Neural cell (in vitro differentiated cells): Measurements from ENCODE around the gene LIPC. TPM values are rescaled to one million over a fixed set of nuclear protein-coding genes. Genes with fewer than 3 reads are reported as not detected.

Experiments used
- H2AFZ ChIP-seq: fragments of 200-600, 300-800 bp; sonication (generic), shearing (Covaris generic); 2 replicates; pipeline ENCODE4 v1.6.0; 2014; ENCODE audit warnings: low read depth, mild to moderate bottlenecking, antibody characterized with exemption, low read length, moderate library complexity
- H3F3A ChIP-seq: fragments of 200-600 bp; shearing (Covaris generic); 2 replicates; pipeline ENCODE4 v1.6.1; 2016; ENCODE audit warnings: mild to moderate bottlenecking, moderate library complexity, mixed read lengths, antibody characterized with exemption, low read length; ENCODE audit not compliant: insufficient read depth, poor library complexity, severe bottlenecking
- H3K27ac ChIP-seq: fragments of 200-600, 300-800 bp; sonication (generic), shearing (Covaris generic); 2 replicates; pipeline ENCODE4 v1.5.1; 2014; ENCODE audit warnings: mild to moderate bottlenecking, low read length, moderate library complexity
- H3K27me3 ChIP-seq: fragments of 300-800, 200-600 bp; sonication (generic), shearing (Covaris generic); 2 replicates; pipeline ENCODE4 v1.6.0; 2014; ENCODE audit warnings: mild to moderate bottlenecking, low read depth, low read length, moderate library complexity; ENCODE audit not compliant: insufficient read depth
- H3K36me3 ChIP-seq: fragments of 300-800, 200-600 bp; sonication (generic), shearing (Covaris generic); 2 replicates; pipeline ENCODE4 v1.5.1; 2014; ENCODE audit warnings: mild to moderate bottlenecking, antibody characterized with exemption, low read length, moderate library complexity; ENCODE audit not compliant: insufficient read depth
- H3K4me2 ChIP-seq: fragments of 300-800, 200-600 bp; sonication (generic), shearing (Covaris generic); 2 replicates; pipeline ENCODE4 v1.6.0; 2014; ENCODE audit warnings: mild to moderate bottlenecking, low read length
- H3K4me3 ChIP-seq: fragments of 300-800, 200-600 bp; sonication (generic), shearing (Covaris generic); 2 replicates; pipeline ENCODE4 v1.5.1; 2014; ENCODE audit warnings: mild to moderate bottlenecking, low read length, moderate library complexity
- H3K79me2 ChIP-seq: fragments of 200-600 bp; shearing (Covaris generic); replicated peaks from 2 replicates; pipeline ENCODE4 v1.6.0; 2014; ENCODE audit warnings: mild to moderate bottlenecking, low read length, moderate library complexity; ENCODE audit not compliant: insufficient read depth
- H3K9ac ChIP-seq: fragments of 300-800, 200-600 bp; sonication (generic), shearing (Covaris generic); 2 replicates; pipeline ENCODE4 v1.6.1; 2016; ENCODE audit warnings: mild to moderate bottlenecking, low read length, mixed read lengths
- H3K9me2 ChIP-seq: fragments of 200-600 bp; shearing (Covaris generic); 2 replicates; pipeline ENCODE4 v1.6.1; 2016; ENCODE audit warnings: mild to moderate bottlenecking, low read length, mixed read lengths; ENCODE audit not compliant: insufficient read depth
- H3K9me3 ChIP-seq: fragments of 200-600, 300-800 bp; sonication (generic), shearing (Covaris generic); 2 replicates; pipeline ENCODE4 v1.6.1; 2016; ENCODE audit warnings: mild to moderate bottlenecking, mixed run types, low read length, moderate library complexity, mixed read lengths
- H4K20me1 ChIP-seq: fragments of 200-600 bp; shearing (Covaris generic); 2 replicates; pipeline ENCODE4 v1.6.1; 2016; ENCODE audit warnings: mild to moderate bottlenecking, mixed run types; ENCODE audit not compliant: insufficient read depth
- EZH2 ChIP-seq: fragments of 200-600, 300-800 bp; shearing (Covaris generic), sonication (generic); IDR thresholded peaks from 2 replicates; pipeline ENCODE4 v1.6.1; 2014; ENCODE audit warnings: antibody characterized with exemption, low read length, borderline replicate concordance, mild to moderate bottlenecking; ENCODE audit not compliant: insufficient read depth, poor library complexity, severe bottlenecking
- MXI1 ChIP-seq: fragments of 450-650 bp; conservative IDR thresholded peaks from 2 replicates; pipeline ENCODE4 v1.6.1; 2014; ENCODE audit warnings: antibody characterized with exemption, mild to moderate bottlenecking; ENCODE audit not compliant: poor library complexity, severe bottlenecking
- POLR2AphosphoS5 ChIP-seq: IDR thresholded peaks from 2 replicates; pipeline ENCODE4 v1.6.1; 2012
- RAD21 ChIP-seq: fragments of 450-650 bp; conservative IDR thresholded peaks from 2 replicates; pipeline ENCODE4 v1.6.1; 2014; ENCODE audit warnings: antibody characterized with exemption, mild to moderate bottlenecking, moderate library complexity
- REST ChIP-seq: IDR thresholded peaks from 2 replicates; pipeline ENCODE4 v1.6.1; 2012; ENCODE audit warnings: borderline replicate concordance
- SMC3 ChIP-seq: fragments of 450-650 bp; conservative IDR thresholded peaks from 2 replicates; pipeline ENCODE4 v1.6.1; 2014; ENCODE audit warnings: antibody characterized with exemption, mild to moderate bottlenecking, moderate library complexity; ENCODE audit not compliant: poor library complexity
- TAF1 ChIP-seq: IDR thresholded peaks from 2 replicates; pipeline ENCODE4 v1.6.1; 2012; ENCODE audit warnings: low read depth
- polyA plus RNA-seq: library from polyadenylated mRNA; depleted of rRNA; stranded (reverse); fragments of >200 nt; gene quantifications from 2 replicates; pipeline ENCODE4 v1.2.3, GENCODE V29; 2014
- TF ChIP-seq, protein P1 (sequence below): fragments of 450-650 bp; IDR thresholded peaks from 2 replicates; pipeline ENCODE4 v1.5.1; 2014; ENCODE audit warnings: antibody characterized with exemption, mild to moderate bottlenecking, moderate library complexity; ENCODE audit not compliant: poor library complexity, severe bottlenecking

The LIPC gene
- polyA plus RNA-seq, 1 donor from 2014 or later = not detected

DNA sequence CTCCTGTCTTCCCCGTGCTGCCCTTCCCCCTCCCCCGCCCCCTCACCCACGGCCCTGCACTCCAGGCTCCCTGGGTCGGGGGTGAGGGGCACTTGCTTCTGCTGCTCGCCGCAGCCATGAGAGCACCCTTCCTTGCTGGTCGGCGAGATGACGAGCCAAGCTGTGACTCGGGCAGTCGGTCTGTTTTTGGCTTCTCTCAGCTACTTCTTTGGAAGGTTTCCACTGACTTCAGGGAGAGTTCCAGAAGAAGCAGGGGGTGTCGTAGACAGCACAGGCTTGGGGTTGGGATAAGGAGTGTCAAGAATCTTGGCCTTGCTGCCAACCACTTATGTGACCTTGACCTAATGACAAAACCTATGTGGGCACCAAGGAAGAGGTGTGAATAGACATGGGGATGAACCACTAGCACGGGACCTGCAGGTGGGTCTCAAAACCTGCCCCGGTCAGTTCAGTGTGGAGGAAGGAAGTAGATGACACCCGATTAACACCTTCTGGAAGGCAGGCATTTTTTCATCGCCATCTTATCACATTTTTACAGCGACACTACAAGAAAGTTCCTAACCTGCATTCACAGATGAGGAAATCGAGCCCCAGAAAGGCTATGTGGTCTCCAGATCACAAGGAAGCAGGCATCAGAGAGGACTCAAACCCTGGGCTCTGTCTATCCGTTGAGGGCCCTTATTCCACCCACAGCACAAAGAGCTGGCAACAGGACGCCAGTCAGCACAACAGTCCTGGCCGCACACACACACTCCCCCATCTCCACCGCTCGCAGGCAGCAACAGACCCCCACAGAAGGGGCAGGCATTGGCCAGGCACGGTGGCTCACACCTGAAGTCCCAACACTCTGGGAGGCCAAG, 120.9 kb downstream of the LIPC start:
- H3K4me2 ChIP-seq = no peak overlapping the region
- TF ChIP-seq MXI1 (no peak), POLR2AphosphoS5 (no peak), SMC3 (no peak), REST (no peak), RAD21 (no peak)
- no peaks in the 10 kb centered on the region for H4K20me1 ChIP-seq
- no peaks in the 10 kb centered on the region for H3K36me3 ChIP-seq
- H3K27ac ChIP-seq = no peak overlapping the region
- no peaks in the 10 kb centered on the region for H3F3A ChIP-seq
- H3K9ac ChIP-seq = no peak overlapping the region
- no peak overlapping the region for H3K4me3 ChIP-seq
- H3K27me3 ChIP-seq = no peaks in the 10 kb centered on the region
- H2AFZ ChIP-seq = no peak overlapping the region
- H3K79me2 ChIP-seq = no peaks in the 10 kb centered on the region
- no peaks in the 10 kb centered on the region for H3K9me2 ChIP-seq
- no peaks in the 10 kb centered on the region for H3K9me3 ChIP-seq

DNA sequence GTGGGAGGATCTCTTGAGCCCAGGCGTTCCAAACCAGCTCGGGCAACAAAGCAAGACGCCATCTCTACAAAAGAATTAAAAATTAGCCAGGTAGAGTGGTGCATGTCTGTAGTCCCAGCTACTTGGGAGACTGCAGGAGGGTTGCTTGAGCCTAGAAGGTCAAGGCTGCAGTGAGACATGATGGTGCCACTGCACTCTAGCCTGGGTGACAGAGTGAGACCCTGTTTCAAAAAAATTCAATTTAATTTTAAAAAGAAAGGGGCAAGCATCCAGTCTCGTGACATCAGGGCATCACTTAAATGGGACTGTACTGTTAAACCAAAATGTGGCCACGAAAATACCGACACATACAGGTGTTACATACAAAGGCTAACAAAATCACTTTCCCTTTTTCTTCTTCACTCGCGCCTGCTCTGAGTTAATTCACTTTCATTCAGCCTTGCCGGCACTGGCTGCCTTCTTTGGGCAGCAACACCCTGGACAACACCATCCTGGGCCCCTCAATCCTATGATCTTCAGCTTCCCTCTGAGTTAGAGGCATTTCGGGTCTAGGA, 121.7 kb downstream of the LIPC start:
- Histone ChIP-seq H3F3A (no peaks in the 10 kb centered on the region), H3K4me3 (no peak overlapping the region), H3K9me3 (no peaks in the 10 kb centered on the region), H2AFZ (no peak overlapping the region), H3K36me3 (no peaks in the 10 kb centered on the region), H3K4me2 (no peak overlapping the region), H4K20me1 (no peaks in the 10 kb centered on the region), H3K9me2 (no peaks in the 10 kb centered on the region), H3K27me3 (no peaks in the 10 kb centered on the region), H3K27ac (no peak overlapping the region), H3K79me2 (no peaks in the 10 kb centered on the region), H3K9ac (no peak overlapping the region)
- TF ChIP-seq SMC3 (no peak), RAD21 (no peak), TAF1 (no peak), POLR2AphosphoS5 (no peak), REST (no peak), EZH2 (no peak), MXI1 (no peak)
- TF ChIP-seq, protein P1, sequence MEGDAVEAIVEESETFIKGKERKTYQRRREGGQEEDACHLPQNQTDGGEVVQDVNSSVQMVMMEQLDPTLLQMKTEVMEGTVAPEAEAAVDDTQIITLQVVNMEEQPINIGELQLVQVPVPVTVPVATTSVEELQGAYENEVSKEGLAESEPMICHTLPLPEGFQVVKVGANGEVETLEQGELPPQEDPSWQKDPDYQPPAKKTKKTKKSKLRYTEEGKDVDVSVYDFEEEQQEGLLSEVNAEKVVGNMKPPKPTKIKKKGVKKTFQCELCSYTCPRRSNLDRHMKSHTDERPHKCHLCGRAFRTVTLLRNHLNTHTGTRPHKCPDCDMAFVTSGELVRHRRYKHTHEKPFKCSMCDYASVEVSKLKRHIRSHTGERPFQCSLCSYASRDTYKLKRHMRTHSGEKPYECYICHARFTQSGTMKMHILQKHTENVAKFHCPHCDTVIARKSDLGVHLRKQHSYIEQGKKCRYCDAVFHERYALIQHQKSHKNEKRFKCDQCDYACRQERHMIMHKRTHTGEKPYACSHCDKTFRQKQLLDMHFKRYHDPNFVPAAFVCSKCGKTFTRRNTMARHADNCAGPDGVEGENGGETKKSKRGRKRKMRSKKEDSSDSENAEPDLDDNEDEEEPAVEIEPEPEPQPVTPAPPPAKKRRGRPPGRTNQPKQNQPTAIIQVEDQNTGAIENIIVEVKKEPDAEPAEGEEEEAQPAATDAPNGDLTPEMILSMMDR = no peak
